ENCODE results near the gene PDHX. TPM values are rescaled to one million over a fixed set of nuclear protein-coding genes. Genes with fewer than 3 reads are reported as not detected.

The PDHX gene
- total RNA-seq, 4 donors from 2014 or later, result 22.5 to 41.1 (median 28.6) TPM

DNA sequence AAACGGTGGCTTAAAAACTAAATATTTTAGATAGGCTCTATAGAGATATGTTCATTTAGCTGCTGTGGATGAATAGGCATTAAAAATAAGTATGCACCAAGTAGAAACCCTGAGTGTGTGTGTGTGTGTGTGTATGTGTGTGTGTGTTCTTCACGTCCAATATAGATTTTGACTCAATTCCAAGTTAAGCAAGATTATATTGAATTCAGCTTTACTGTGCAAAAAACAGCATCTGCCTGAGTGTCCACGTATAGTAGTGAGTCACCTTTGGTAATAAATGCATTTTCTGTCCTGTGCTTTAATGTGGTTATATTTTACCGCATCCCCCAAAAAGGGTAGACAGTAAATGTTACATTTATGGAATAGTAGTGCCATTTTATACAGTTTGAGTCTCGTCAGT lies 71.2 kb downstream of the PDHX start:
- Histone ChIP-seq H3K9me3 (no peaks in the 10 kb centered on the region), H3K27ac (no peak overlapping the region), H3K4me3 (no peak overlapping the region), H3K27me3 (no peaks in the 10 kb centered on the region), H3K36me3 (no peaks in the 10 kb centered on the region), H3K4me1 (no peaks in the 10 kb centered on the region)
- no peak for DNase-seq
- intact Hi-C loops (cut with DNase I; ENCODE audit: low total_unique reads), result no loop called here
- TF ChIP-seq POLR2A (IDR thresholded peaks at IDR 0.05), result no peak
- TF ChIP-seq, protein P1, sequence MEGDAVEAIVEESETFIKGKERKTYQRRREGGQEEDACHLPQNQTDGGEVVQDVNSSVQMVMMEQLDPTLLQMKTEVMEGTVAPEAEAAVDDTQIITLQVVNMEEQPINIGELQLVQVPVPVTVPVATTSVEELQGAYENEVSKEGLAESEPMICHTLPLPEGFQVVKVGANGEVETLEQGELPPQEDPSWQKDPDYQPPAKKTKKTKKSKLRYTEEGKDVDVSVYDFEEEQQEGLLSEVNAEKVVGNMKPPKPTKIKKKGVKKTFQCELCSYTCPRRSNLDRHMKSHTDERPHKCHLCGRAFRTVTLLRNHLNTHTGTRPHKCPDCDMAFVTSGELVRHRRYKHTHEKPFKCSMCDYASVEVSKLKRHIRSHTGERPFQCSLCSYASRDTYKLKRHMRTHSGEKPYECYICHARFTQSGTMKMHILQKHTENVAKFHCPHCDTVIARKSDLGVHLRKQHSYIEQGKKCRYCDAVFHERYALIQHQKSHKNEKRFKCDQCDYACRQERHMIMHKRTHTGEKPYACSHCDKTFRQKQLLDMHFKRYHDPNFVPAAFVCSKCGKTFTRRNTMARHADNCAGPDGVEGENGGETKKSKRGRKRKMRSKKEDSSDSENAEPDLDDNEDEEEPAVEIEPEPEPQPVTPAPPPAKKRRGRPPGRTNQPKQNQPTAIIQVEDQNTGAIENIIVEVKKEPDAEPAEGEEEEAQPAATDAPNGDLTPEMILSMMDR (IDR thresholded peaks at IDR 0.05), result no peak

DNA sequence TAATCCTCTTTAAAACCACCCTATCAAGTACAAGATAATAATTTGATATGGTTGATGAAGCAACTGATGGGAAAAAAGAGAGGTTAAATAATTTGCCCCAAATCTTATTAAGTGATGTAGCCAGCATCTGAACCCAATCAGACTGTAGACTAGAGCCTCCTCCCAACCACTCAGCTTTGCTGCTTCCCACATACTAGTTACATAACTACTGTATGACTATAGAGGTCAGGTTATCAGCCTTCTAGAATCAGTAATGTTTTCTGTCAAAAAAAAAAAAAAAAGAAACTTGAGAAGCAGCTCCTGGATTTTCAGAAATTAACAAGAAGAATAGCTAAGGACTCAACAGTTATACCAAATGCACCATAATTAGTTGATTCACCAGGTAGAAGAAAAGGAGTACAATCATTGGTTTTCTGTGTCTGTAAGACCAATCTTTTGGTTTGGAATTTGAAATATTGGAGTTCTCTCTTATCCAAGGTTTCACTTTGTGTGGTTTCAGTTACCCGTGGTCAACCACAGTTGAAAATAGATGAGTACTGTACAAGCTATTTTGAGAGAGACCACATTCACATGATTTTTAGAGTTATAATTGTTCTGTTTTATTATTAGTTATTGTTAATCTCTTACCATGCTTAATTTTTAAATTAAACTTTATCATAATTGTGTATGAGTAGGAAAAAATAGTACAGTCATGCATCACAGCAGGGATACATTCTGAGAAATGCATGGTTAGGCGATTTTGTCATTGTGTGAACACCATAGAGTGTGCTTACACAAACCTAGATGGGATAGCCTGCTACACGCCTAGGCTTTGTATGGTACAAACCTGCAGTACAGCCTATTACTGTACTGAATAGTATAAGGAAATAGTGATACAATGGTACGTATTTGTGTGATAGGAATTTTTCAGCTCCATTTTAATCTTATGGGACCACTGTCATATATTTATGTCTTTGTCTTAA lies 72.2 kb downstream of the PDHX start:
- Histone ChIP-seq H3K27ac (no peak overlapping the region), H3K36me3 (no peaks in the 10 kb centered on the region), H3K4me1 (no peaks in the 10 kb centered on the region), H3K27me3 (no peaks in the 10 kb centered on the region), H3K9me3 (no peaks in the 10 kb centered on the region), H3K4me3 (no peak overlapping the region)
- DNase-seq, result no peak
- intact Hi-C loops (cut with DNase I; ENCODE audit: low total_unique reads), result no loop called here
- TF ChIP-seq POLR2A (IDR thresholded peaks at IDR 0.05), result no peak
- TF ChIP-seq, protein P1 (IDR thresholded peaks at IDR 0.05), result no peak

DNA sequence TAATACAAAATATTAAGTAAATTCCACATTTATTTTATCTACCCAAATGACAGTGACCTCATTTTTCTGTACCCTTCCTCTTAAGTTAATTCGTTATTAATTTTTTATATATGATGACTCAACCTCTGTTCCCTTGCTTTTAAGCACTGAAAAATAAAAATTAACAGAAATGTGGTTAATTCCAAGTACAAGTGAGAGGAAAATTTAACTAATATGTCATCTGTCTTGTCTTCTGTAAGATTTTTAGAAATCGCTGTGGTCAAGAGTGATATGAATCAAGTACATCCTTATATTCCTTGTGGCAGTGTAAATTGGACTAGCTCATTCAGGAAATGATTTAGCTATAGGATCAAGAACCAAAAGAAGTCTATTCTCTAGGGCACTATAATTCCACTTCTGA lies 74.5 kb downstream of the PDHX start:
- Histone ChIP-seq H3K4me1 (no peaks in the 10 kb centered on the region), H3K36me3 (no peaks in the 10 kb centered on the region), H3K27me3 (no peaks in the 10 kb centered on the region), H3K4me3 (no peak overlapping the region), H3K9me3 (no peaks in the 10 kb centered on the region), H3K27ac (no peak overlapping the region)
- TF ChIP-seq, protein P1 (IDR thresholded peaks at IDR 0.05), result no peak
- no peak for TF ChIP-seq POLR2A (IDR thresholded peaks at IDR 0.05)
- intact Hi-C loops (cut with DNase I; ENCODE audit: low total_unique reads), result no loop called here
- DNase-seq, result no peak

DNA sequence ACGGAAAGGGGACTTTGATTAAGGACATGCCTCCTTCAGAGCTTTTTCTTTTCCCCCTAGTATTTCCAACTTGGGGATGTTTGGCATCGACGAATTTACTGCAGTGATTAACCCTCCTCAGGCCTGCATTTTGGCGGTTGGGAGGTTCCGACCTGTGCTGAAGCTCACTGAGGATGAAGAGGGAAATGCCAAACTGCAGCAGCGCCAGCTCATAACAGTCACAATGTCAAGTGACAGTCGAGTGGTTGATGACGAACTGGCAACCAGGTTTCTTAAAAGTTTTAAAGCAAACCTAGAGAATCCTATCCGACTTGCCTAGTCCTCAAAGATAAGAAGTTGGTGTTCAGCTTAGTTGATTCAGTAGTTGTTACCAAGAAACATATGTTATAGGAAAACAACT lies 78.4 kb downstream of the PDHX start:
- Histone ChIP-seq H3K27me3 (no peaks in the 10 kb centered on the region), H3K36me3 (no peaks in the 10 kb centered on the region), H3K27ac (no peak overlapping the region), H3K4me1 (no peaks in the 10 kb centered on the region), H3K4me3 (no peak overlapping the region), H3K9me3 (no peaks in the 10 kb centered on the region)
- no peak for TF ChIP-seq POLR2A (IDR thresholded peaks at IDR 0.05)
- TF ChIP-seq, protein P1 (IDR thresholded peaks at IDR 0.05), result no peak
- DNase-seq, result no peak
- intact Hi-C loops (cut with DNase I; ENCODE audit: low total_unique reads), result no loop called here

DNA sequence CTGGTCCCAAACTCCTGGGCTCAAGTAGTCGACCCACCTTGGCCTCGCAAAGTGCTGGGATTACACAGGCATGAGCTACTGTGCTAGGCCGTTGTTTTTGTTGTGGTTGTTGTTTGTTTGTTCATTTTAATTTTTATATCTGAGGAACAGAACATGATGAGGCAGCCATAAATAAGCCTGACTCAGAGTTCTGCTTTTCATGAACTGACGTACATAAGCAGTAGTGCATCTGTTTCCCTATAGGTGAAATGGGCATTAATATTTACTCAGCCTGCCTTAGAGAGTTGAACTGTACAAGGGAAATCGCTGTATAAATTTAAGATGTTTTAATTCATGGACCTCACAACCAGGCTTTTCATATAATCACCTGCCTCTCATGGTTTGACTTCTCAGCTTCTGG lies 80.5 kb downstream of the PDHX start:
- DNase-seq, result no peak
- intact Hi-C loops (cut with DNase I; ENCODE audit: low total_unique reads), result no loop called here
- no peak for TF ChIP-seq POLR2A (IDR thresholded peaks at IDR 0.05)
- TF ChIP-seq, protein P1 (IDR thresholded peaks at IDR 0.05), result no peak
- Histone ChIP-seq H3K36me3 (no peaks in the 10 kb centered on the region), H3K9me3 (no peaks in the 10 kb centered on the region), H3K4me1 (no peaks in the 10 kb centered on the region), H3K4me3 (no peak overlapping the region), H3K27ac (no peak overlapping the region), H3K27me3 (no peaks in the 10 kb centered on the region)
